Spleen (tissue), 11 donors: ENCODE data around the gene DIABLO. TPM values are rescaled to one million over a fixed set of nuclear protein-coding genes. Genes with fewer than 3 reads are reported as not detected.
A peak's percentile ranks its signal among the peaks of the same experiment; 100 is the strongest.

Experiments used
- DNase-seq: peaks from one replicate; pipeline ENCODE4 v3.0.0-alpha.2; 2020
- H3K27ac ChIP-seq, 8 donors: fragments of 200-600 bp; sonication (generic) in 7 of 8; 1 replicate in 4 of 8; 2 replicates in 4 of 8; pipeline versions ENCODE4 v1.5.0 to v1.8.0; 2016 to 2021; ENCODE audit warnings: inconsistent platforms in 4 of 8, mild to moderate bottlenecking in 4 of 8, moderate library complexity in 1 of 8
- H3K27me3 ChIP-seq, 7 donors: fragments of 200-600 bp; sonication (generic) in 6 of 7; replicated peaks in 1 of 7; 1 replicate in 4 of 7; 2 replicates in 3 of 7; pipeline versions ENCODE4 v1.5.0 to v1.8.0; 2016 to 2021; ENCODE audit warnings: inconsistent platforms in 3 of 7, mild to moderate bottlenecking in 1 of 7
- H3K36me3 ChIP-seq, 6 donors: fragments of 200-600 bp; sonication (generic) in 5 of 6; 1 replicate in 4 of 6; 2 replicates in 2 of 6; pipeline versions ENCODE4 v1.5.0 to v1.8.0; 2016 to 2021; ENCODE audit warnings: inconsistent platforms in 2 of 6
- H3K4me1 ChIP-seq, 6 donors: fragments of 200-600 bp; sonication (generic) in 5 of 6; 1 replicate in 3 of 6; 2 replicates in 3 of 6; pipeline versions ENCODE4 v1.5.0 to v1.8.0; 2016 to 2021; ENCODE audit warnings: inconsistent platforms in 3 of 6
- H3K4me3 ChIP-seq, 8 donors: fragments of 200-600 bp; sonication (generic) in 7 of 8; 1 replicate in 4 of 8; 2 replicates in 4 of 8; pipeline versions ENCODE4 v1.5.0 to v1.8.0; 2016 to 2021; ENCODE audit warnings: inconsistent platforms in 4 of 8, mild to moderate bottlenecking in 4 of 8, moderate library complexity in 2 of 8
- H3K9me3 ChIP-seq, 8 donors: fragments of 200-600 bp; sonication (generic) in 7 of 8; 1 replicate in 4 of 8; 2 replicates in 4 of 8; pipeline versions ENCODE4 v1.5.0 to v1.8.0; 2016 to 2021; ENCODE audit warnings: inconsistent platforms in 4 of 8
- POLR2A ChIP-seq, 3 donors: fragments of 450-650 bp; IDR thresholded peaks; one replicate each; pipeline ENCODE4 v1.5.1; 2017; ENCODE audit warnings: antibody characterized with exemption in 3 of 3, mild to moderate bottlenecking in 1 of 3
- POLR2AphosphoS5 ChIP-seq, 3 donors: sonication (generic); formaldehyde crosslinking; IDR thresholded peaks; one replicate each; pipeline ENCODE4 v1.5.1; 2017; ENCODE audit warnings: antibody characterized with exemption in 3 of 3
- WGBS, 5 donors: extraction: QIAGEN DNeasy Blood & Tissue Kit in 3 of 5; methylation state at CpG; one replicate each; pipeline versions ENCODE4 v1.1.5 to v1.1.7; 2013 to 2018; 5-methylcytosine and 5-hydroxymethylcytosine counted together
- intact Hi-C: fragments of 100-400 bp; cut with DNase I; formaldehyde crosslinking; loops from one replicate; pipeline ENCODE4 v1.15.0; 2023; ENCODE audit warnings: low total_unique reads
- polyA plus RNA-seq, 3 donors: library from polyadenylated mRNA; stranded (reverse); fragments of 200-250 nt; gene quantifications; one replicate each; pipeline ENCODE4 v1.2.1, GENCODE V29; 2013
- total RNA-seq, 7 donors: library from RNA; depleted of rRNA in 3 of 7; stranded (reverse); fragments of >200 nt in 3 of 7; fragmentation: NEBNext Ultra II Directional in 4 of 7; extraction: Animal tissue kit (Norgen Biotek cat#: 25700) in 4 of 7; gene quantifications; one replicate each; pipeline versions ENCODE4 v1.1.0 to v1.2.1, GENCODE V29; 2016 to 2021
- TF ChIP-seq, protein P1 (sequence below), 11 experiments: fragments of 200-600 bp in 7 of 11; fragments of 450-650 bp in 4 of 11; sonication (generic) in 4 of 11; IDR thresholded peaks in 8 of 11; conservative IDR thresholded peaks in 3 of 11; 1 replicate in 7 of 11; 2 replicates in 4 of 11; pipeline versions ENCODE4 v1.4.0 to v1.8.0; 2016 to 2021; ENCODE audit warnings: antibody characterized with exemption in 11 of 11, inconsistent platforms in 4 of 11, mild to moderate bottlenecking in 1 of 11
- donor health status: healthy with polysubstance abuse.
- donor health status: DM: no; HTN: no; CAD: no; lungs with moderate emphysema.
- donor health status: DM: no; HTN: no; CAD: no.
- donor health status: Bipolar disorder and iron deficiency.
- donor health status: healthy.
- donor health status: DM: no; HTN: no; CAD: no.
- donor health status: DM: yes; HTN: yes; CAD: no.

Gene DIABLO
- total and polyA plus RNA-seq, 10 donors, result 30.5 to 55.7 (median 39.4) TPM

DNA sequence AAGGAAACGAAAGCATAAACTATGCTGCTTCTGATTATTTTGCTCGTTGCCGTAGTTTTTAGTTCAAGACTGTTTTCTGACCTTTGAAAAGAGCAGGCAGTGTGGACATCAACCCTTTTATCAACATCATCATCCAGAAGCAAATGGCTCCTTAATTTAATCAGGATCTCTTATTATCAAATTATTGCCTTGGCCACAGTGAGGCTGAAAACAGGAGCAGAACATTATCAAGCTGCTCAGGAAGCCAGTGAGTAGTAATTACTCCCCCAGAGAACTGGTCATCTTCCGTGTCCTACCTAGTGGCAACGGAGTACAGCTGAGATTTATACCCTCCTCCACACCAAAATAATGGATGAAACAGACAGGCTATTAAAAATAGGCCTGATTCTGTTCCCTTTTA, 2.2 kb upstream of the DIABLO start:
- Histone ChIP-seq H3K4me1 (peaks cover 18 to 49% (median 36%) of the 10 kb centered on the region in 6 donors), H3K9me3 (no peaks in the 10 kb centered on the region), H3K36me3 (peaks cover 0 to 60% (median 42%) of the 10 kb centered on the region in 6 donors), H3K27ac (peak overlapping the region in 2 of 8 donors; percentile 97 to 98), H3K4me3 (peak overlapping the region in 1 of 8 donors; percentile 88), H3K27me3 (no peaks in the 10 kb centered on the region)
- intact Hi-C loops, result no loop called here
- 83 to 93% (median 91%) methylated on average over 5 of the region's 5 CpGs for WGBS, 5 donors
- no peak for DNase-seq
- no peak for TF ChIP-seq POLR2AphosphoS5 (IDR thresholded peaks at IDR 0.05)
- TF ChIP-seq, protein P1, sequence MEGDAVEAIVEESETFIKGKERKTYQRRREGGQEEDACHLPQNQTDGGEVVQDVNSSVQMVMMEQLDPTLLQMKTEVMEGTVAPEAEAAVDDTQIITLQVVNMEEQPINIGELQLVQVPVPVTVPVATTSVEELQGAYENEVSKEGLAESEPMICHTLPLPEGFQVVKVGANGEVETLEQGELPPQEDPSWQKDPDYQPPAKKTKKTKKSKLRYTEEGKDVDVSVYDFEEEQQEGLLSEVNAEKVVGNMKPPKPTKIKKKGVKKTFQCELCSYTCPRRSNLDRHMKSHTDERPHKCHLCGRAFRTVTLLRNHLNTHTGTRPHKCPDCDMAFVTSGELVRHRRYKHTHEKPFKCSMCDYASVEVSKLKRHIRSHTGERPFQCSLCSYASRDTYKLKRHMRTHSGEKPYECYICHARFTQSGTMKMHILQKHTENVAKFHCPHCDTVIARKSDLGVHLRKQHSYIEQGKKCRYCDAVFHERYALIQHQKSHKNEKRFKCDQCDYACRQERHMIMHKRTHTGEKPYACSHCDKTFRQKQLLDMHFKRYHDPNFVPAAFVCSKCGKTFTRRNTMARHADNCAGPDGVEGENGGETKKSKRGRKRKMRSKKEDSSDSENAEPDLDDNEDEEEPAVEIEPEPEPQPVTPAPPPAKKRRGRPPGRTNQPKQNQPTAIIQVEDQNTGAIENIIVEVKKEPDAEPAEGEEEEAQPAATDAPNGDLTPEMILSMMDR (IDR thresholded peaks at IDR 0.05 in 8 of 11, conservative IDR thresholded peaks at IDR 0.05 in 3 of 11), result no peak
- TF ChIP-seq POLR2A (IDR thresholded peaks at IDR 0.05), result no peak

DNA sequence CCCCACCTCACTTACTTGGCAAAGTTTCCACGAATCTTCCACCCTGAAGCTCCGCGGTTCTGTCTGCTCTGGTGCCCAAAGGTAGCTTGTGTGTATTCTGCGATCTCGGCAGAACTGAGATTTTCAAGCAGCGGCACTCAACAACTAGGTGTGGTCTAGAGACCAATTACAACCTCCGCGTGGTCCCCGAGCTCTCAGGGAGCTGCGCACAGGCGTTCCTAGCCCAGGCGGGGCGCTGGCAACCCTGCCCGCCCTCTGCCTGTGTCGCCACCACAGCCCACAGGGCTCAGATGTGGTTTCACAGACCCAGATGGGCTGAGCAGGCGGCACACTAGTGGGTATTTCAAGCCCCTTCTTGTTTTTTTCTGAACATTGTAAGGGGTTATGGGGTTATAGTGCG, 1.5 kb upstream of the DIABLO start:
- intact Hi-C loops, result no loop called here
- Histone ChIP-seq H3K4me3 (peak overlapping the region in 1 of 8 donors; percentile 88), H3K4me1 (peaks cover 18 to 56% (median 38%) of the 10 kb centered on the region in 6 donors), H3K36me3 (peaks cover 0 to 60% (median 41%) of the 10 kb centered on the region in 6 donors), H3K27ac (peak overlapping the region in 3 of 8 donors; percentile 97 to 99 (median 98)), H3K27me3 (no peaks in the 10 kb centered on the region), H3K9me3 (no peaks in the 10 kb centered on the region)
- TF ChIP-seq POLR2AphosphoS5 (IDR thresholded peaks at IDR 0.05), result peak in 2 of 3 donors; percentile 27 to 59
- TF ChIP-seq, protein P1 (IDR thresholded peaks at IDR 0.05 in 8 of 11, conservative IDR thresholded peaks at IDR 0.05 in 3 of 11), result no peak
- DNase-seq, result peak; percentile 86
- WGBS, 5 donors, result 70 to 87% (median 82%) methylated on average over 17 of the region's 17 CpGs

DNA sequence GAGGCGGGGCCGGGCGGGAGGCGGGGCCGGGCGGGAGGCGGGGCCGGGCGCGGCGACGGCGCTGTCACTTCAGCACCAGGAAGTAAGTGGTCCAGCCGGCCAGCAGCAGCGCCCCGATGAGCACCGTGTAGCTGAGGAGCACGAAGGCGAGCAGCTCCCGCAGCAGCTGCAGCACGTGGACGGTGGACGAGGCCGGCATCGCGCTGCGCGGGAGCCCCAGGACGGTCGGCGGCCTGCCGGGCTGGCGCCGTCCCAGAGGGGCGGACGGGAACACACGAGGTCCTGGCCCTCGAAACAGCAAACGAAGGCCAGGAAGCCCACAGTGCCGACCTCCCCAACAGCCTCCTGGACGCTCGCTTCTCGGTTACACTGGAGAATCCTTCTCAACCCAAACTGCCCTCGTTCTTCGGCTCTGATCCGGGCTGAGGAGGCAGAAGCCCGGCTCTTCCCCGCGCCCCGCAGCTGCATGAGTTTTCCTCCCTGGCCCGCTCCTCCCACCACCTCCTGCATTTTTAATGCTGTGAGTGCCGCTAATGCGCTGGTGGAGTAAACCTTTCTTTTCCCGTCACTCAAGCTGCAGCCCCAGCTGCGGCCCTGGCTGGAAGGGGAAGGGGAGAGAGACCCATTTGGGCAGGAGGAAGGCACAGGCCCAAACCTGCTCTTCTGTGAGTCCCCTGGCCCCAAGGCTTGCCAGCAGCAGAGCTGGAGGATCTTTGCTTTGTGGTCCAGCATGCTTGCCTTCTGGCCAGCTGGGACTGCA, 694 bp upstream of the DIABLO start:
- H3K27me3 ChIP-seq, result no peaks in the 10 kb centered on the region
- H3K27ac ChIP-seq, result peak overlapping the region in 6 of 8 donors; percentile 67 to 99 (median 96)
- peak overlapping the region; percentile 11 to 95 (median 67) for H3K4me3 ChIP-seq
- H3K36me3 ChIP-seq, result peaks cover 0 to 60% (median 39%) of the 10 kb centered on the region in 6 donors
- TF ChIP-seq POLR2A (IDR thresholded peaks at IDR 0.05) (no peak), POLR2AphosphoS5 (IDR thresholded peaks at IDR 0.05) (no peak)
- TF ChIP-seq, protein P1 (IDR thresholded peaks at IDR 0.05 in 8 of 11, conservative IDR thresholded peaks at IDR 0.05 in 3 of 11), result peak in 1 of 11 experiments; percentile 18
- H3K4me1 ChIP-seq, result peaks cover 18 to 63% (median 38%) of the 10 kb centered on the region in 6 donors
- intact Hi-C loops, result no loop called here
- H3K9me3 ChIP-seq, result no peaks in the 10 kb centered on the region
- WGBS, 5 donors, result 6 to 23% (median 8%) methylated on average over 22 to 55 of the region's 55 CpGs
- DNase-seq, result peak; percentile 83

DNA sequence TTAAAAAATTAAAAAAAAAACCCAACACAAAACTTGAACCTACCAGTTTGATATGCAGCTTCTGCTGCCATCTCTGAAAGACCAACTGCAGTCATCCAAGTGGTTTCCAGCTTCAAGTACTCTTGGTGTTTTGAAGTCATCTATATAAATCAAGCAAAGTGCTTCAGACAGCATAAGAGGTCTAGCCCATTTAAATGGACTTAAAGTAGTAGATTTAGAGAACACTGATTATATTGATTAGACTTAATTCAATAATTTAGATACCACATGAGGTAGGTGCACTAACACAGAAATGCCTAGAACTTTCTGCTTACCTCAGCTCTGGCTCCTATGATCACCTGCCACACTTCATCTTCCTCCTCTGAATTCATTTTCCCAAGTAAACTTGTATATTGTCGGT, 9.4 kb downstream of the DIABLO start:
- intact Hi-C loops, result no loop called here
- peaks cover 8 to 100% (median 90%) of the 10 kb centered on the region in 6 donors for H3K36me3 ChIP-seq
- peaks cover 0 to 9% (median 0%) of the 10 kb centered on the region in 6 donors for H3K4me1 ChIP-seq
- TF ChIP-seq, protein P1 (IDR thresholded peaks at IDR 0.05 in 8 of 11, conservative IDR thresholded peaks at IDR 0.05 in 3 of 11), result no peak
- TF ChIP-seq POLR2AphosphoS5 (IDR thresholded peaks at IDR 0.05), result no peak
- TF ChIP-seq POLR2A (IDR thresholded peaks at IDR 0.05), result no peak
- no peaks in the 10 kb centered on the region for H3K27me3 ChIP-seq
- no peak for DNase-seq
- WGBS, 5 donors, result 95 to 100% (median 100%) methylated on average over 1 of the region's 1 CpG
- H3K27ac ChIP-seq, result no peak overlapping the region
- H3K9me3 ChIP-seq, result no peaks in the 10 kb centered on the region
- H3K4me3 ChIP-seq, result no peak overlapping the region
